Measurements from ENCODE around the gene CAPN13.

The CAPN13 gene, protein sequence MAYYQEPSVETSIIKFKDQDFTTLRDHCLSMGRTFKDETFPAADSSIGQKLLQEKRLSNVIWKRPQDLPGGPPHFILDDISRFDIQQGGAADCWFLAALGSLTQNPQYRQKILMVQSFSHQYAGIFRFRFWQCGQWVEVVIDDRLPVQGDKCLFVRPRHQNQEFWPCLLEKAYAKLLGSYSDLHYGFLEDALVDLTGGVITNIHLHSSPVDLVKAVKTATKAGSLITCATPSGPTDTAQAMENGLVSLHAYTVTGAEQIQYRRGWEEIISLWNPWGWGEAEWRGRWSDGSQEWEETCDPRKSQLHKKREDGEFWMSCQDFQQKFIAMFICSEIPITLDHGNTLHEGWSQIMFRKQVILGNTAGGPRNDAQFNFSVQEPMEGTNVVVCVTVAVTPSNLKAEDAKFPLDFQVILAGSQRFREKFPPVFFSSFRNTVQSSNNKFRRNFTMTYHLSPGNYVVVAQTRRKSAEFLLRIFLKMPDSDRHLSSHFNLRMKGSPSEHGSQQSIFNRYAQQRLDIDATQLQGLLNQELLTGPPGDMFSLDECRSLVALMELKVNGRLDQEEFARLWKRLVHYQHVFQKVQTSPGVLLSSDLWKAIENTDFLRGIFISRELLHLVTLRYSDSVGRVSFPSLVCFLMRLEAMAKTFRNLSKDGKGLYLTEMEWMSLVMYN

DNA sequence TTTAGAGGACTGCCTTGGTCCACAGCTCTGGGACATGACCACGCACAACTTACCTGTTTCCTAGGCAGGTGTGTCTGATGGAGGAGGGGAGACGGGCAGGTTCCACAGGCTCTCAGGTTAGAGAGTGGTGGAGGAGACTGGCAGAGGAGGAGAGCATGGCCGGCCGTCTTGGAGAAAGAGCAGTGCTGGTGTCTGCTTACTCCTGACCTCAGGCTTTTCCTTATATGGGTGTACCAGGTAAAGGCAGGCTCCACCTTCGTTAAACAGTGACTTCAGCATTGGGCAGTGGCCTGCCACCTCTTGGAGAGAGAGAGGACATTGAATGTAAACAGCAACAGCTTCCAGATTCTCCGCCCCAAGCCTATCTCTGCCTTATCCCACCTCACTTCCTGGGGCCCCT lies at the start of gene CAPN13:
TSS of gene CAPN13 (minus strand) at position 198 of the 400 bp plus-strand sequence. CDS start 20,121 bp downstream, outside the sequence.
- Mint-ChIP-seq H3K27ac (no peak within 1 kb of the TSS), H3K4me1 (ENCODE audit: low read depth) (no peaks in the 10 kb centered on the region), H3K9me3 (no peaks in the 10 kb centered on the region), H3K36me3 (ENCODE audit: low read depth) (no peaks in the 10 kb centered on the region), H3K4me3 (no peak within 1 kb of the TSS), H3K27me3 (ENCODE audit: low read depth) (no peaks in the 10 kb centered on the region)
- DNase-seq (ENCODE audit: low spot score): no peak

DNA sequence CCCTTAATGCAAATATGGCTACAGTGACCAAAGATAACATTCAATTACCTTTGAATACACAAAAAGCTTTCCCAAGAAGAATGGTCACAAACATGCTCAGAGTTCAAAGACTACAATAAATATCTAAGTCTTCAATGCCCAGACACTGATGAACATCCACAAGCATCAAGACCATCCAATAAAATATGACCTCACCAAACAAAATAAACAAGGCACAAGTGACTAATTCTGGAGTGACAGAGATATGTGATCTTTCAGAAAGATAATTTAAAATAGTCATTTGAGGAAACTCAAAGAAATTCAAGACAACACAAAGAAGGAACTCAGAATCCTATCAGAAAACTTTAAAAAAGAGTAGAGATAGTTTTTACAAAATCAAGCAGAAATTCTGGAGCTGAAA lies 40.6 kb upstream of the CAPN13 start:
- no peaks in the 10 kb centered on the region for H3K4me1 Mint-ChIP-seq (ENCODE audit: low read depth)
- no peak overlapping the region for H3K4me3 Mint-ChIP-seq
- H3K27me3 Mint-ChIP-seq (ENCODE audit: low read depth): peaks cover 4% of the 10 kb centered on the region
- H3K36me3 Mint-ChIP-seq (ENCODE audit: low read depth): no peaks in the 10 kb centered on the region
- no peak overlapping the region for H3K27ac Mint-ChIP-seq
- no peaks in the 10 kb centered on the region for H3K9me3 Mint-ChIP-seq
- DNase-seq (ENCODE audit: low spot score): no peak

DNA sequence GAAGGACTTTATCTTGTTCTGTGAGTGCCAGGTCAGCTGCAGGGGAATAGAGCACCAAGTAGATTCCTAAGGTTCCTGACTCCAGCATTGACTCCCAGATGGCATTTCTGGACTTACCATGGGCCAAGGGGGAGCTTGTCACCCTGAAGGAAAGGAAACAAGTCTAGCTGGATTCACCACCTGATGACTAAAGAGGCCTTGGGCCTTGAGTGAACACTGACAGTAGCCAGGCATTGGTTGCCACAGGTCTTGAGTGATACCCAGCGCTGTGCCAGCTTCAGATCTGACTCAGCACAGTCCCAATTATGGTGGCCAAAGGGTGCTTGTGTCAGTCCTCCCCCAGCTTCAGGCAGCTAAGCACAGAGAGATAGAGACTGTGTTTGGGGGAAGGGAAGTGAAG lies 40.1 kb upstream of the CAPN13 start:
- H3K4me3 Mint-ChIP-seq: no peak overlapping the region
- H3K27ac Mint-ChIP-seq: no peak overlapping the region
- H3K4me1 Mint-ChIP-seq (ENCODE audit: low read depth): no peaks in the 10 kb centered on the region
- H3K27me3 Mint-ChIP-seq (ENCODE audit: low read depth): peaks cover 4% of the 10 kb centered on the region
- no peaks in the 10 kb centered on the region for H3K36me3 Mint-ChIP-seq (ENCODE audit: low read depth)
- DNase-seq (ENCODE audit: low spot score): no peak
- H3K9me3 Mint-ChIP-seq: no peaks in the 10 kb centered on the region

DNA sequence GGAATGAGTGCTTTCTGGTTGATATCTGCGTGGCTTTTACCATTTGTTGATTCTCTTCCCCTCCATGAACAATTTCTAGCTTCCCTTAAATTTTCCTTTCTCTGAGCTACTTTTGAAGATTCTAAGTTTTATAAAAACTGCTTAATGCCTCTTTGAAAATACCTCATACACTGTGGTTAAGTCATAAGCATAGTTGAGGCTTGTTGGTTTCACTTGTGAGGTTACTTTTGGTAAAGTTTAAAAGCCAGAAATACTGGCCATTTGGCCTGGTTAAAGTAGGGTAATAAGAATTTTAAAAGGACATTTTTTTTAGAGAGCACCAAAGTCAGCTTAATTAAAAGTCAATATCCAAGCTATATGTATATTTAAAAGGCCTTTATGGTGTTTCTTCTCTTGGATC lies 21.3 kb upstream of the CAPN13 start:
- Mint-ChIP-seq H3K4me1 (ENCODE audit: low read depth) (no peaks in the 10 kb centered on the region), H3K4me3 (no peak overlapping the region), H3K36me3 (ENCODE audit: low read depth) (no peaks in the 10 kb centered on the region), H3K9me3 (peaks cover 12% of the 10 kb centered on the region), H3K27me3 (ENCODE audit: low read depth) (no peaks in the 10 kb centered on the region), H3K27ac (no peak overlapping the region)
- no peak for DNase-seq (ENCODE audit: low spot score)

DNA sequence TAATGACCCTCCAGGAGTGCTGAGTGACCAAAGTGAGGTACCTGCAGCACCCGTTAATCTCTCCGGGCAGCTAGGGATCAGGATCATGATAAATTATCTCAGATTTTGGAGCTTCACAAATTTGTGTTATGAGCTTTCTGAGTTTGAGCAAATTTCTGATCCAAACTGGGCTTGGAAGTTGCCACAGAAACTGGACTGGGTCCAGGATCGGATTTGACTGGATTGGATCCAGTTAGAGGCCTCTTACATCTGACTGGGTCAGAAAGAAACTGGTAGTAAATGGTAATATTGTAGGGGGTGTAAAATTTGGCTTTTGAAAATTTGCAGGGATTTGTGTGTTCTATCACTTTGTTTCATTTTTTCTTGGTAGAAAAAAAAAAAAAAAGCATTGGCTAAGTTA lies 19.7 kb upstream of the CAPN13 start:
- Mint-ChIP-seq H3K9me3 (peaks cover 12% of the 10 kb centered on the region), H3K27me3 (ENCODE audit: low read depth) (no peaks in the 10 kb centered on the region), H3K4me3 (no peak overlapping the region), H3K4me1 (ENCODE audit: low read depth) (no peaks in the 10 kb centered on the region), H3K27ac (no peak overlapping the region), H3K36me3 (ENCODE audit: low read depth) (no peaks in the 10 kb centered on the region)
- no peak for DNase-seq (ENCODE audit: low spot score)

DNA sequence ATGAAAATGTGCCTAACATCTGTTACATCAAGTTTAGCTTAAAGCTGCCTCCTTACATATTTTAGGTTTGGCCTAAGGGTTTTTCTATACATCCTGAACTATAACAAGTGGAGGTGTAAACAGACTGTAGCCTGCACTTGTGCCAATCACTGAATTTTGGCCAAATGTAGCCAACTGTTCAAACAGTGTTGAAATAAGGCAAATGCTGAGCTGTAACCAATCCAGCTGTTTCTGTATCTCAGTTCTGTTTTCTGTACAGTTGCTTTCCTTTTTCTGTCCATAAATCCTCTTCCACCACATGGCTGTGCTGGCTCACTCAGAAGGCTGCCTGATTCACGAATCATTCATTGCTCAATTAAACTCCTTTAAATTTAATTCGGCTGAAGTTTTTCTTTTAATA lies 19.2 kb upstream of the CAPN13 start:
- no peaks in the 10 kb centered on the region for H3K36me3 Mint-ChIP-seq (ENCODE audit: low read depth)
- no peaks in the 10 kb centered on the region for H3K27me3 Mint-ChIP-seq (ENCODE audit: low read depth)
- H3K9me3 Mint-ChIP-seq: peaks cover 12% of the 10 kb centered on the region
- no peak for DNase-seq (ENCODE audit: low spot score)
- H3K4me1 Mint-ChIP-seq (ENCODE audit: low read depth): no peaks in the 10 kb centered on the region
- H3K4me3 Mint-ChIP-seq: no peak overlapping the region
- no peak overlapping the region for H3K27ac Mint-ChIP-seq

DNA sequence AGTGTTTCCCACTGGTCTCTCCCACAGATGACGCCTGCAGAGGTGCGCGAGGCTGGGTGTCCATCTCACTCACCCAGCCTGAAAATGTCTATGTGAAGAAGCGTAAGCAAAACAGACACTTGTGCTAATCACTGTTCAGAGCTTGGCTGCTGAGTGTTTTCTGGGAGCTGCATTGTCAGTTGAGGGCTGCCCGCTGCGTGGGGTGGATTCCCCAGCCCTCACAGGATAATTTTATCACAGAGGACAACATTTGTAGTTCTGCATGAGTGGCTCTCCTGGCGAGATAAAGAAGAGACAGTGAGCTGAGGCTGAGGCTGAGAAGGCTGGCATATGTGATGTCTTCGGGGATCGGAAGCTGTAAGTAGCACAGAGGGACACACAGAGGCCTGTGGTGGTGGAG lies 16.2 kb upstream of the CAPN13 start:
- DNase-seq (ENCODE audit: low spot score): no peak
- Mint-ChIP-seq H3K4me1 (ENCODE audit: low read depth) (no peaks in the 10 kb centered on the region), H3K27ac (no peak overlapping the region), H3K36me3 (ENCODE audit: low read depth) (no peaks in the 10 kb centered on the region), H3K27me3 (ENCODE audit: low read depth) (no peaks in the 10 kb centered on the region), H3K4me3 (no peak overlapping the region), H3K9me3 (peaks cover 12% of the 10 kb centered on the region)

DNA sequence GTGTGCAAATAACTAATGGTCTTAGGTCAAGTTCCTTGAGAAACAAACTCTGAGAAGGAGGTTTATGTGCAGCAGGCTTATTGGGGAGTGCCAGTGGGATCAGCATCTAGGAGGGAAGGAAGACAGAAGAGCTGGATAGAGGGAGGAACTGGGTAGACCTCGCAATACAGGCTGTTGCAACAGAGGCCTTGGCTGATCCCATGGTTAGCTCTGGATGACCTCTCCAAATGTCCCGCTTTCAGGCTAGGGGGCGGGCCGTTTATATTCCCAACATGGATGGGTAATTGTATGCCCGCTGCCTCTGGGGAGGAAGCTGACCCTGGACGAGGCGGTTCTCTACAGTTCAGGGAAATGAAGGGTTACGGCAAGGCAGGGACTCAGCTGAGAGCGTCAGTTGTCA lies 14.7 kb upstream of the CAPN13 start:
- DNase-seq (ENCODE audit: low spot score): no peak
- peaks cover 6% of the 10 kb centered on the region for H3K9me3 Mint-ChIP-seq
- no peaks in the 10 kb centered on the region for H3K36me3 Mint-ChIP-seq (ENCODE audit: low read depth)
- no peak overlapping the region for H3K27ac Mint-ChIP-seq
- H3K27me3 Mint-ChIP-seq (ENCODE audit: low read depth): no peaks in the 10 kb centered on the region
- no peak overlapping the region for H3K4me3 Mint-ChIP-seq
- H3K4me1 Mint-ChIP-seq (ENCODE audit: low read depth): no peaks in the 10 kb centered on the region

DNA sequence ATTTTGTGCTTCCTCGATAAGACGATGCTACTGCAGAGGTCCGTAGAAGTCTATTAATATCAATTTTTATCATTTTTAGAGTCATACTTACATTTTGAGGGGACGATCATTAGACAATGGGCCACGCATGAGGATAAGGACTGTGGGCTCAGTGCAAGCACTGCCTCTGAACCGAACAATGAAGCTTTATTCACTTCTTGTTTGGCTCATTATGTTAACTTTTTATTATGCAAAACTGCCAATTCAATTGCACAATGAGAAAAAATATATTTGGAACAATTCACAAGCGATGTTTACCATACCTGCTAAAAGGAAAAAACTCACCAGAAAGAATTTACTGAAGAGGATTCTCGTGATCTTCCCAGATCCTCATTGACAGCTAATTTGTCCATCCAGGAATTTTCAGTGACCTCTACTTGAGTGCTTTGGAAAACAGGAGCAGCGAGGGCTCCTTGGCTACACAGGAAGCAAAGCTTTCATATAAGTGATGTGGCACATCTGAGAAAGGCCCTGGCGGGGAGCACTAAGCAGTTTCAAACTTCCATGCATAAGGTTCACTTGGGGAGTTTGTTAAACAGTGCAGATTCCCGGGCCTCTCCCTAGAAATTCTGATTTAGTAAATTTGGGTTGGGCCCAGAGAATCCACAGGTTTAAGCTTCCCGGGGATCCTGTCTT lies 13.3 kb upstream of the CAPN13 start:
- no peaks in the 10 kb centered on the region for H3K36me3 Mint-ChIP-seq (ENCODE audit: low read depth)
- H3K9me3 Mint-ChIP-seq: no peaks in the 10 kb centered on the region
- no peak for DNase-seq (ENCODE audit: low spot score)
- H3K27ac Mint-ChIP-seq: no peak overlapping the region
- no peaks in the 10 kb centered on the region for H3K4me1 Mint-ChIP-seq (ENCODE audit: low read depth)
- no peak overlapping the region for H3K4me3 Mint-ChIP-seq
- H3K27me3 Mint-ChIP-seq (ENCODE audit: low read depth): no peaks in the 10 kb centered on the region

DNA sequence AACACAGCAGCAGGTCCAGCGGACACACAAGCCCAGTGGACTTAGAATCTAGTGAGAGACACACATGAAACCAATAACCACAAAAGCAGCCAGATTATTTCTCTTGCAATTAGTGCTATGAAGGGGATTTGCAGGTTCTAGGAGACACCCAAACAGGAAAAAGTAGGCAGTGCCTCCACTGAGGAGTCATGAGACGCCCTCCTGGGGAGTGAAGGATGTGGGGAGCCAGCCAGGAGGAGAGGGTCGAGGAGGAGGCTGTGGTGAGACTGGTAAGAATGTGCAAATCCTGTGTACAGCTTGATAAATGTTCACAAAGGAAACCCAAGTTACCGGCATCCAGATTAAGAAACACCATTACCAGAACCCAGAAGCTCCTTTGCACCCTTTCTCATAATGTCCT lies 2.7 kb upstream of the CAPN13 start:
- H3K27me3 Mint-ChIP-seq (ENCODE audit: low read depth): no peaks in the 10 kb centered on the region
- H3K4me1 Mint-ChIP-seq (ENCODE audit: low read depth): no peaks in the 10 kb centered on the region
- DNase-seq (ENCODE audit: low spot score): no peak
- no peak overlapping the region for H3K27ac Mint-ChIP-seq
- no peak overlapping the region for H3K4me3 Mint-ChIP-seq
- H3K9me3 Mint-ChIP-seq: no peaks in the 10 kb centered on the region
- no peaks in the 10 kb centered on the region for H3K36me3 Mint-ChIP-seq (ENCODE audit: low read depth)

DNA sequence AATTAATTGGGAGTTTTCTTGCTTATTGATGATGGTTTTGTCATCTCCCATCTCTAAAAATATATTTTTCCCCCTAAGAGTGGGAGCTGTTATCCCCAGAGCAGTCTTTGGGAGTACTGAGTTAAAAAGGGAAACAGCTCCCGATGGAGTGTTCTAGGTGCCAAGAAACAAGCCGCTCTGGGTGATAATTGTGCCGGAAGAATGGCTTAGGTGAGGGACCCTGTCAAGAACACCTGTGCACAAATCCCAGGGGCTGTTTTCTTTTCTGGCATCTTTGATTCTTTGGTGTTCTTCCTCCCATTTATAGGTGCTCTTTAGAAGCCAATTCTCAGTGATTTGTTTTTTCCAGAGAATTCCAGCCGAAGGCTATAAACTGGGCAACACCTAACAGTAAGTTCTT lies 1.4 kb upstream of the CAPN13 start:
- no peaks in the 10 kb centered on the region for H3K9me3 Mint-ChIP-seq
- H3K27me3 Mint-ChIP-seq (ENCODE audit: low read depth): no peaks in the 10 kb centered on the region
- no peaks in the 10 kb centered on the region for H3K4me1 Mint-ChIP-seq (ENCODE audit: low read depth)
- no peak overlapping the region for H3K4me3 Mint-ChIP-seq
- no peaks in the 10 kb centered on the region for H3K36me3 Mint-ChIP-seq (ENCODE audit: low read depth)
- no peak overlapping the region for H3K27ac Mint-ChIP-seq
- DNase-seq (ENCODE audit: low spot score): no peak

DNA sequence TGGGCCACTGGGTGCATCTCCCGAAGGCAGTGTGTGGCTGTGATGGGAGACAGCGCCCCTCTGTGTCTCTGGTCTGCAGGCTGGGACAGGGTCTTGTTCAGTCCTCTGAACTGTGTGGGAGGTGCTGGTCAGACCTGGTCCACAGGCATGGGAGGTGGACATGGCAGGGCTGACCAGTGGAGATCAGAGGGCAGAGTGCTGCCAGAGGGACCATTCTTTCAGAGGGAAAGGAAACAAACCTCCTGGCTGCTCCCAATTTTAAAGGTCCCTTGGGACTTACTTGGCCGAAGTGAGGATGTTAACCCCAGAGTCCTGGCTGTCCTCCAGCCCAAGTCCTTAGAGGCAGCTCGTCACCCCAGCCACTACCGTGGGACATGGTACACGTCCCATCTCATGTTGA lies 4.0 kb downstream of the CAPN13 start:
- peaks cover 2% of the 10 kb centered on the region for H3K4me1 Mint-ChIP-seq (ENCODE audit: low read depth)
- no peaks in the 10 kb centered on the region for H3K27me3 Mint-ChIP-seq (ENCODE audit: low read depth)
- DNase-seq (ENCODE audit: low spot score): no peak
- no peak overlapping the region for H3K27ac Mint-ChIP-seq
- no peak overlapping the region for H3K4me3 Mint-ChIP-seq
- no peaks in the 10 kb centered on the region for H3K36me3 Mint-ChIP-seq (ENCODE audit: low read depth)
- H3K9me3 Mint-ChIP-seq: no peaks in the 10 kb centered on the region

DNA sequence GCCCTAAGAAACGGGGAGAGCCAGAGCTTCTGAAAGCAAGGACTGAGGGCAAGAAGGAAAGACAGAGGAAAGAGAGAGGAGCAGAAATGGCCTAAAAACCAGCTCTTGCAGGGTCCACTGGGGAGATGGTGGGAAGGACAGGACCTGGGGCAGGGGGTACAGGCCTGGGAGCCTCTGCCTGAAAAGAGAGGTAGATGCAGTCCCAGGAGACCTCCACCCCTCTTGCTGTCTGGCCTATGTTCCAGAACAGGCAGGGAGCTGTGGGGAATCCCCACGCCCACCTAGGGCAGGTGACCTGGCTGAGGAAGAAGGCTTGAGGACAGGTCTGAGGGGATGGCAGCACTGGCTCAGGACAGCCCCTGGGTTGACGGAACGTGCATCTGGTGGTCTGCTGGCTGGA lies 4.6 kb downstream of the CAPN13 start:
- H3K4me3 Mint-ChIP-seq: no peak overlapping the region
- H3K4me1 Mint-ChIP-seq (ENCODE audit: low read depth): peaks cover 4% of the 10 kb centered on the region
- H3K9me3 Mint-ChIP-seq: no peaks in the 10 kb centered on the region
- DNase-seq (ENCODE audit: low spot score): no peak
- H3K27ac Mint-ChIP-seq: no peak overlapping the region
- no peaks in the 10 kb centered on the region for H3K27me3 Mint-ChIP-seq (ENCODE audit: low read depth)
- no peaks in the 10 kb centered on the region for H3K36me3 Mint-ChIP-seq (ENCODE audit: low read depth)

DNA sequence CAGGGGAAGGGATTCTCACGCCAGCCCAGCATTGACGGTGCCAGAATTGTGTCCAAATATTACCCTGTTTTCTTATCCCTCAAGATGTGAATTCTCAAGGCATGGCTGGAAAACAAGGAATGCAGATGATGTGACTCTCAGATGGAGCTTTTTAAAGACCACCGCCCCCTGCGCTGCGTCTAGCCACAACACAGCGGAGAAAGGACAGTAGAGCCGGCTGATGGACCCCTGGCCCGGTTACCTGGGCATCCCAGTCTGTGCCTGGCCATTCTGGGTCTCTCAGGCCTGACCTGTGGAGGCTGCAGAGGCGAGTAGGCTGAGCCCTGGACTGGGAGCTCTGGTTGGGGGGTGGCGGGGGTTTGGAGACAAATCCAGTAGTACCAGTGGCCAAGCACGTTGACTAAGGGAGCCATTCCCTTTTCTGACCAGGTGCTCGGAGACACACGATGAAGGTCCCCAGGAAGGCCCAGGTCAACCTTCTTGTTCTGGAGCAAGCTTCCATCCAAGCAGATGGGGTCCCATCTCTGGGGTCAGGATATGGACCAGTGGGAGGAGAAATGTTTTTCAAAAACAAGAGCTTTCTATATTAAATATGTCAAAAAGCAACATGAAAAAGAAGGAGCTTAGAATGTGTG lies 5.3 kb downstream of the CAPN13 start:
- Mint-ChIP-seq H3K36me3 (ENCODE audit: low read depth) (no peaks in the 10 kb centered on the region), H3K27ac (no peak overlapping the region), H3K4me3 (no peak overlapping the region), H3K4me1 (ENCODE audit: low read depth) (peaks cover 4% of the 10 kb centered on the region), H3K9me3 (no peaks in the 10 kb centered on the region), H3K27me3 (ENCODE audit: low read depth) (no peaks in the 10 kb centered on the region)
- DNase-seq (ENCODE audit: low spot score): no peak

All from T-helper 2 cell treated with Interferon-gamma antibody and Interleukin-4, amounts not matched to agents 5 μg/mL and 100 μg/mL, for 36 hours (primary cell).